Vagina (tissue), 2 donors: ENCODE results near the gene CHN2. TPM values are rescaled to one million over a fixed set of nuclear protein-coding genes. Genes with fewer than 3 reads are reported as not detected.

Experiments
- DNase-seq, 2 donors: peaks; one replicate each; pipeline ENCODE4 v3.0.0-alpha.2; 2017; ENCODE audit errors: extremely low spot score in 2 of 2
- H3K27ac ChIP-seq: fragments of 200-600 bp; sonication (generic); one replicate; pipeline ENCODE4 v1.5.1; 2019
- H3K27me3 ChIP-seq: fragments of 200-600 bp; sonication (generic); one replicate; pipeline ENCODE4 v1.5.1; 2019
- H3K36me3 ChIP-seq, 2 donors: fragments of 200-600 bp; sonication (generic); one replicate each; pipeline ENCODE4 v1.5.1; 2017 to 2019
- H3K4me1 ChIP-seq: fragments of 200-600 bp; sonication (generic); one replicate; pipeline ENCODE4 v1.5.1; 2019
- H3K4me3 ChIP-seq, 2 donors: fragments of 200-600 bp; sonication (generic); 1 replicate in 1 of 2; 2 replicates in 1 of 2; pipeline ENCODE4 v1.5.1; 2016 to 2019
- H3K9me3 ChIP-seq: fragments of 200-600 bp; sonication (generic); one replicate; pipeline ENCODE4 v1.5.1; 2019
- POLR2A ChIP-seq, 2 donors: fragments of 450-650 bp; IDR thresholded peaks; one replicate each; pipeline ENCODE4 v1.6.1; 2017; ENCODE audit warnings: antibody characterized with exemption in 2 of 2, mild to moderate bottlenecking in 2 of 2, moderate library complexity in 2 of 2
- POLR2AphosphoS5 ChIP-seq, 2 donors: sonication (generic); formaldehyde crosslinking; IDR thresholded peaks; one replicate each; pipeline ENCODE4 v1.9.0; 2017; ENCODE audit warnings: antibody characterized with exemption in 2 of 2, mild to moderate bottlenecking in 2 of 2, low read depth in 1 of 2; ENCODE audit not compliant: insufficient read depth in 1 of 2
- intact Hi-C: fragments of 100-400 bp; cut with DNase I; formaldehyde crosslinking; loops from one replicate; pipeline ENCODE4 v1.15.1; 2023
- total RNA-seq: library from RNA; depleted of rRNA; stranded (reverse); fragments of >200 nt; gene quantifications from one replicate; pipeline ENCODE4 v1.2.3, GENCODE V29; 2016
- TF ChIP-seq, protein P1 (sequence below), 3 experiments: fragments of 450-650 bp in 2 of 3; fragments of 200-600 bp in 1 of 3; sonication (generic) in 1 of 3; IDR thresholded peaks; one replicate each; pipeline ENCODE4 v1.5.1; 2017 to 2019; ENCODE audit warnings: antibody characterized with exemption in 3 of 3, mild to moderate bottlenecking in 2 of 3, moderate library complexity in 2 of 3

The CHN2 gene
- total RNA-seq, 1 donor from 2014 or later, result 11.0 TPM

DNA sequence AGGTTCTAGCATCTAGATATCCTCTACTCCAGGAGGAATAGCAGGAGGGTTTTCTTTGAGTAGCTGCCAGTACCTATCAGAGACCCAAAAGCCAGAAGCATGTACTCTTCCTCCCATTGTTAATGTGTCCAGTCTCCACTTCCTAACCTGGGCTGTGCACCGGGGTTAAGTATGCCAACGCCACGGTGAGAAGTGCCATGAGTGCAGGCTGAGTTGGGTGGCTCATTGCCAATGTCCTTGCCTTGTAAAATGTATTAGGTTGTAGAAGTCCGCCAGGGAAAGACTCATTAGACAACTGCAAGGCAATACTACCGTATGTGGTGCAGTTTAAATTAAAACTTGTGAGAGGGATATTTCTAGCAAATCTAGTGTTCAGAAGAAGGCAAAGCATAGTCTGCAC is 314.0 kb downstream of the CHN2 start:
- TF ChIP-seq POLR2AphosphoS5 (IDR thresholded peaks at IDR 0.05; ENCODE audit: insufficient read depth in 1 of 2, low read depth in 1 of 2) (no peak), POLR2A (IDR thresholded peaks at IDR 0.05) (no peak)
- TF ChIP-seq, protein P1, sequence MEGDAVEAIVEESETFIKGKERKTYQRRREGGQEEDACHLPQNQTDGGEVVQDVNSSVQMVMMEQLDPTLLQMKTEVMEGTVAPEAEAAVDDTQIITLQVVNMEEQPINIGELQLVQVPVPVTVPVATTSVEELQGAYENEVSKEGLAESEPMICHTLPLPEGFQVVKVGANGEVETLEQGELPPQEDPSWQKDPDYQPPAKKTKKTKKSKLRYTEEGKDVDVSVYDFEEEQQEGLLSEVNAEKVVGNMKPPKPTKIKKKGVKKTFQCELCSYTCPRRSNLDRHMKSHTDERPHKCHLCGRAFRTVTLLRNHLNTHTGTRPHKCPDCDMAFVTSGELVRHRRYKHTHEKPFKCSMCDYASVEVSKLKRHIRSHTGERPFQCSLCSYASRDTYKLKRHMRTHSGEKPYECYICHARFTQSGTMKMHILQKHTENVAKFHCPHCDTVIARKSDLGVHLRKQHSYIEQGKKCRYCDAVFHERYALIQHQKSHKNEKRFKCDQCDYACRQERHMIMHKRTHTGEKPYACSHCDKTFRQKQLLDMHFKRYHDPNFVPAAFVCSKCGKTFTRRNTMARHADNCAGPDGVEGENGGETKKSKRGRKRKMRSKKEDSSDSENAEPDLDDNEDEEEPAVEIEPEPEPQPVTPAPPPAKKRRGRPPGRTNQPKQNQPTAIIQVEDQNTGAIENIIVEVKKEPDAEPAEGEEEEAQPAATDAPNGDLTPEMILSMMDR (IDR thresholded peaks at IDR 0.05), result no peak
- no peaks in the 10 kb centered on the region for H3K27me3 ChIP-seq
- H3K36me3 ChIP-seq, result no peaks in the 10 kb centered on the region
- no peaks in the 10 kb centered on the region for H3K9me3 ChIP-seq
- no peak overlapping the region for H3K4me3 ChIP-seq
- no peaks in the 10 kb centered on the region for H3K4me1 ChIP-seq
- intact Hi-C loops, result no loop called here
- DNase-seq, result no peak
- H3K27ac ChIP-seq, result no peak overlapping the region

DNA sequence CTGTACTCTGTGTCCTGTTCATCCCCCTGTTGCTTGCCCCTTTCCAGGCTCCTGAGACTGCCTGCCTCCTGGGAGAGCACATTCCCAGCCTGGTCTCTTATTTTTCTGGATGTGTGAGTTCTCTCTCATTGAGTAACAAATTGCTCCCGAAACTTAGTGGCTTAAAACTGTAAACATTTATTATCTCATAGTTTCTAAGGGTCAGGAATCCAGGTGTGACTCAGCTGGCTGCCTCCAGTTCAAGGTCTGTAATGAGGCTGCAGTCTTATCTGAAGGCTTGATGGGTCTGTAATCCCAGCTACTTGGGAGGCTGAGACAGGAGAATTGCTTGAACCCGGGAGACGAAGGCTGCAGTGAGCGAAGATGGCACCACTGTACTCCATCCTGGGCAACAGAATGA is 315.5 kb downstream of the CHN2 start:
- H3K4me3 ChIP-seq, result no peak overlapping the region
- H3K27me3 ChIP-seq, result no peaks in the 10 kb centered on the region
- no peak overlapping the region for H3K27ac ChIP-seq
- intact Hi-C loops, result no loop called here
- DNase-seq, result no peak
- no peaks in the 10 kb centered on the region for H3K36me3 ChIP-seq
- H3K4me1 ChIP-seq, result no peaks in the 10 kb centered on the region
- no peaks in the 10 kb centered on the region for H3K9me3 ChIP-seq
- TF ChIP-seq POLR2A (IDR thresholded peaks at IDR 0.05) (no peak), POLR2AphosphoS5 (IDR thresholded peaks at IDR 0.05; ENCODE audit: insufficient read depth in 1 of 2, low read depth in 1 of 2) (no peak)
- TF ChIP-seq, protein P1 (IDR thresholded peaks at IDR 0.05), result no peak

DNA sequence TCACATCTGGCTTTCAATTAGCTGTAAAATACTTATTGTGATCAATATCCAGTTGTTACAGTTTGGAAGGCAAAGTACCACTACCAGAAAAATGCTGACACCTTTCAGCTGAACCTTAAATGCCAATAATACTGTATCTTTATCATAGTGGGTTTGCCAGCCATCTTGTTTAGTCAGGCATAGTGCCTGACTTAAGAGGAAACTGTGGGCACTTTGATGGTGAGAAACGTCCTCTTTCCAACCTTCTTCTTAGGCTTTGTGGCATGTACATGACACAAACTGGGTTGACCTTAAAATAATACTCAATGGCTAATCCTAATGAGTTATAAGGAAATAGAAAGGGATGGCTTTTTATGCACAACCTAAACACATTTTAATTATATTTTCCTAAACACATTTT is 316.8 kb downstream of the CHN2 start:
- Histone ChIP-seq H3K9me3 (no peaks in the 10 kb centered on the region), H3K36me3 (no peaks in the 10 kb centered on the region), H3K4me3 (no peak overlapping the region), H3K4me1 (no peaks in the 10 kb centered on the region), H3K27me3 (no peaks in the 10 kb centered on the region), H3K27ac (no peak overlapping the region)
- DNase-seq, result no peak
- TF ChIP-seq POLR2AphosphoS5 (IDR thresholded peaks at IDR 0.05; ENCODE audit: insufficient read depth in 1 of 2, low read depth in 1 of 2) (no peak), POLR2A (IDR thresholded peaks at IDR 0.05) (no peak)
- TF ChIP-seq, protein P1 (IDR thresholded peaks at IDR 0.05), result no peak
- intact Hi-C loops, result no loop called here

DNA sequence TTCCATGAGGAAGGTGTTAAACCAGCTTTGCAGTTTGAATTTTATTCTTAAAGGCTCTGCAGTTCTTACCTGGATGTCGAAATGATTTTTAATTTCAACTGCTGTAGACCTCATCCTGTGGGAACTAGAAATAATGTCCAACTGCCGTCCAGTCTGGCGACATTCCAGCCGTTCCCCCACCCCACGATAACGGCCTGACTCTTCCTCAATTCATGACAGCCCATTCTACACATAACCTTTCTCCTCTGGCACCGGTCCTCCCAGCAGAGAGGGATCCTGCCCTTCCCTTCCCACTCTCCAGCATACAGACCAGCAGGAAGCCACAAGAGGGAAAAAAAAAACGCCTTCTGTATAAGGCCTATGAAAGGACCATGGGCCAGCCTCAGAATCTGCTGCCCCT is 317.3 kb downstream of the CHN2 start:
- DNase-seq, result no peak
- Histone ChIP-seq H3K36me3 (no peaks in the 10 kb centered on the region), H3K27ac (no peak overlapping the region), H3K9me3 (no peaks in the 10 kb centered on the region), H3K4me1 (no peaks in the 10 kb centered on the region), H3K4me3 (no peak overlapping the region), H3K27me3 (no peaks in the 10 kb centered on the region)
- TF ChIP-seq, protein P1 (IDR thresholded peaks at IDR 0.05), result no peak
- no peak for TF ChIP-seq POLR2A (IDR thresholded peaks at IDR 0.05)
- no peak for TF ChIP-seq POLR2AphosphoS5 (IDR thresholded peaks at IDR 0.05; ENCODE audit: insufficient read depth in 1 of 2, low read depth in 1 of 2)
- intact Hi-C loops, result no loop called here

- Histone ChIP-seq H3K4me1 (no peaks in the 10 kb centered on the region), H3K4me3 (no peak overlapping the region), H3K9me3 (no peaks in the 10 kb centered on the region), H3K27me3 (no peaks in the 10 kb centered on the region), H3K36me3 (no peaks in the 10 kb centered on the region), H3K27ac (no peak overlapping the region)
- DNase-seq, result no peak
- TF ChIP-seq POLR2A (IDR thresholded peaks at IDR 0.05) (no peak), POLR2AphosphoS5 (IDR thresholded peaks at IDR 0.05; ENCODE audit: insufficient read depth in 1 of 2, low read depth in 1 of 2) (no peak)
- TF ChIP-seq, protein P1 (IDR thresholded peaks at IDR 0.05), result no peak
- intact Hi-C loops, result no loop called here
Observed at GRCh38 chr7:29516491-29516890, 321.9 kb downstream of the CHN2 start.
